Left renal pelvis (tissue), 4 donors: ENCODE results near the gene ZNF555. TPM values are rescaled to one million over a fixed set of nuclear protein-coding genes. Genes with fewer than 3 reads are reported as not detected.

ENCODE experiments used
- DNase-seq, 4 donors: peaks; one replicate each; pipeline ENCODE4 v3.0.0-alpha.2; 2013; ENCODE audit warnings: low read depth in 4 of 4, low spot score in 3 of 4
- polyA plus RNA-seq, 4 donors: library from polyadenylated mRNA; unstranded; fragments of 120-200 nt; gene quantifications; one replicate each; pipeline ENCODE4 v1.2.1, GENCODE V29; 2013; ENCODE audit not compliant: insufficient read length in 4 of 4

Gene ZNF555
- polyA plus RNA-seq, 4 donors = 10.0 to 14.7 (median 11.9) TPM

- no peak for DNase-seq
Observed at GRCh38 chr19:2906631-2907195, 65.4 kb downstream of the ZNF555 start.

Other genes with a start within 250 kb of the ZNF555 start
- gene GNG7, start 138.8 kb upstream of the ZNF555 start, polyA plus RNA-seq = 1 to 10 TPM; 5.3 to 7.1 (median 5.5) TPM
- gene DIRAS1, start 120.1 kb upstream of the ZNF555 start, polyA plus RNA-seq = 1 to 10 TPM; 3.2 to 5.3 (median 3.5) TPM
- 10 to 100 TPM; 23.8 to 31.5 (median 27.1) TPM for gene SLC39A3, start 101.5 kb upstream of the ZNF555 start, polyA plus RNA-seq
- 10 to 100 TPM; 41.8 to 64.0 (median 50.8) TPM for gene SGTA, start 58.2 kb upstream of the ZNF555 start, polyA plus RNA-seq
- 10 to 100 TPM; 28.9 to 62.2 (median 41.2) TPM for gene THOP1, start 56.0 kb upstream of the ZNF555 start, polyA plus RNA-seq
- gene ZNF554, start 21.6 kb upstream of the ZNF555 start, polyA plus RNA-seq = 1 to 10 TPM; 7.4 to 9.9 (median 9.2) TPM
- gene ZNF556, start 25.9 kb downstream of the ZNF555 start, polyA plus RNA-seq = 1 to 10 TPM in 2 of 4 donors, under 1 TPM in 2; 0.58 to 1.3 (median 1.0) TPM
- gene ZNF57, start 59.5 kb downstream of the ZNF555 start, polyA plus RNA-seq = 1 to 10 TPM; 4.9 to 9.2 (median 7.7) TPM
- gene ZNF77, start 103.5 kb downstream of the ZNF555 start, polyA plus RNA-seq = 1 to 10 TPM; 6.5 to 8.1 (median 7.3) TPM
- 10 to 100 TPM in 1 of 4 donors, 1 to 10 TPM in 3; 1.9 to 10.5 (median 7.5) TPM for gene TLE6, start 136.1 kb downstream of the ZNF555 start, polyA plus RNA-seq
- gene TLE2, start 187.8 kb downstream of the ZNF555 start, polyA plus RNA-seq = 10 to 100 TPM; 39.1 to 68.7 (median 43.7) TPM
- 100 to 1,000 TPM; 425 to 627 (median 469) TPM for gene TLE5, start 221.0 kb downstream of the ZNF555 start, polyA plus RNA-seq